Smooth muscle cell of the pulmonary artery (primary cell): Measurements from ENCODE around the gene SH2D1B. TPM values are rescaled to one million over a fixed set of nuclear protein-coding genes. Genes with fewer than 3 reads are reported as not detected.

Source experiments
- total RNA-seq: library from RNA; depleted of rRNA; stranded (reverse); fragments of >200 nt; gene quantifications from 2 replicates; pipeline ENCODE4 v1.2.3, GENCODE V29; 2014

Gene SH2D1B, protein sequence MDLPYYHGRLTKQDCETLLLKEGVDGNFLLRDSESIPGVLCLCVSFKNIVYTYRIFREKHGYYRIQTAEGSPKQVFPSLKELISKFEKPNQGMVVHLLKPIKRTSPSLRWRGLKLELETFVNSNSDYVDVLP
- total RNA-seq: not detected in 2 replicates

GRCh38 chr1:162412002-162412401 lies at the start of gene SH2D1B:
Gene SH2D1B (minus strand): TSS chr1:162412136. CDS start chr1:162412016, 120 bp downstream.

GRCh38 chr1:162381383-162381782 lies 30.6 kb downstream of the SH2D1B start, which contains the start of gene C1orf226:
Gene C1orf226 (plus strand): TSS chr1:162381728. CDS start chr1:162381902, 174 bp downstream.

GRCh38 chr1:162376691-162377090 lies 35.2 kb downstream of the SH2D1B start, which contains the start of gene SPATA46:
Gene SPATA46 (minus strand): TSS chr1:162376854. CDS start chr1:162376790, 64 bp downstream.

Other genes starting within 250 kb of the SH2D1B start
- not detected in 2 replicates for gene SPATA46, start 35.3 kb downstream of the SH2D1B start, total RNA-seq
- gene C1orf226, start 30.4 kb downstream of the SH2D1B start, total RNA-seq: 0.07 and 0.13 TPM in 2 replicates
- gene UHMK1, start 85.7 kb upstream of the SH2D1B start, total RNA-seq: 61.4 and 63.7 TPM in 2 replicates
- 96.6 and 161 TPM in 2 replicates for gene UAP1, start 149.6 kb upstream of the SH2D1B start, total RNA-seq
- gene DDR2, start 220.3 kb upstream of the SH2D1B start, total RNA-seq: 282 and 310 TPM in 2 replicates